Measurements from ENCODE around the gene DNAJC15. TPM values are rescaled to one million over a fixed set of nuclear protein-coding genes. Genes with fewer than 3 reads are reported as not detected.

DNAJC15 gene
- total and polyA plus RNA-seq, 2 experiments from 2014 or later, result 25.9 to 70.5 TPM

DNA sequence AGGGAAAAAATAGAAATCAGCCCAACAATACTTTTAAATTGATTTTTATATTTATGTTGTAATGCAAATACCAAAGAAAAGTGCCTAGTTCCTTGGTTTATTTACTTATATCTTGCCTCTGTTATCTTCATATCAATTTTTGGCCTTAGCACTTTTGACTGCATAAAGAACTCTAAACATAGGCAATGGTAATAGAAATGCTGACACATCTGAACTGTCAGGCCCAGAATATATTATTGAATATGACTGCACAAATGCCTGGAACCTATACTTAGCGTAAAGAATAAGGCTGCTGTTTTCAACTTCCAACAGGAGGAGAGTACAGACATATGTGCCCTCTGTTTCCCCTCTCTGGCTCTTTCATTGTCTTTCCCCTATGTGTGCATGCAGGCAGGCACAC, 91.1 kb downstream of the DNAJC15 start:
- H3K4me1 ChIP-seq (ENCODE audit: insufficient read depth), result no peaks in the 10 kb centered on the region
- TF ChIP-seq EZH2phosphoT487 (IDR thresholded peaks at IDR 0.05; ENCODE audit: insufficient read depth, low read depth) (no peak), EZH2 (IDR thresholded peaks at IDR 0.05; ENCODE audit: insufficient read depth, poor library complexity, severe bottlenecking) (no peak)
- H3K27me3 ChIP-seq (replicated peaks; ENCODE audit: insufficient read depth), result no peaks in the 10 kb centered on the region
- 0 out of 2 replicates have a peak, but pooled peaks cover 8% of the 10 kb centered on the region for H3F3A ChIP-seq (ENCODE audit: insufficient read depth)
- no peaks in the 10 kb centered on the region for H4K20me1 ChIP-seq (ENCODE audit: insufficient read depth)
- no peak for DNase-seq
- H3K9me2 ChIP-seq (ENCODE audit: insufficient read depth), result no peaks in the 10 kb centered on the region
- H3K36me3 ChIP-seq (ENCODE audit: low read depth), result no peaks in the 10 kb centered on the region
- H3K9ac ChIP-seq, result no peak overlapping the region
- H3K4me2 ChIP-seq (ENCODE audit: unreplicated experiment), result no peak overlapping the region
- in situ Hi-C loops (cut with MboI), result no loop called here
- H3K9me3 ChIP-seq (ENCODE audit: low read depth), result no peaks in the 10 kb centered on the region
- no peak overlapping the region for H3K4me3 ChIP-seq
- no peak overlapping the region for H2AFZ ChIP-seq
- WGBS, 2 experiments (ENCODE audit: low coverage in 1 of 2, low lambda C conversion rate in 2 of 2, missing lambda C conversion rate in 2 of 2), result 96 to 97% methylated on average over 1 of the region's 1 CpG
- H3K79me2 ChIP-seq (ENCODE audit: insufficient read depth), result no peaks in the 10 kb centered on the region
- no peak overlapping the region for H3K27ac ChIP-seq

DNA sequence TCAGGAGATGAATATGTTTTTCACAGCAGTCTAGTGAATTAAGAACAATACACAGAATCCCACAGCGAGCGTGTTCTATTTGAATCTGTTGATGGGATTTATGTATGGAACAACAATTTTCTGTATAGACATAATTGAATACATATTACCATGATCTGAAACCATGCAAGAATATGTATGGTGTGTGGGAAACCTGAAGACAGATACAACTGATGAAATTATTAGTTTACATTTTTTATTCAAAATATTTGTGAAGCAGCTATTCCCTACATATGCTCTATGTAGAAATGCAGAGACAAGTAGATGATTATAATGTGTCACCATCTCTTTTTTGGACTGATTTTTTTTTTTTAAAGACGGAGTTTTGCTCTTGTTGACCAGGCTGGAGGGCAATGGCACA, 91.8 kb downstream of the DNAJC15 start:
- Histone ChIP-seq H3K9ac (no peak overlapping the region), H3K4me3 (no peak overlapping the region), H3K79me2 (ENCODE audit: insufficient read depth) (no peaks in the 10 kb centered on the region), H3K4me1 (ENCODE audit: insufficient read depth) (no peaks in the 10 kb centered on the region), H3K27me3 (replicated peaks; ENCODE audit: insufficient read depth) (no peaks in the 10 kb centered on the region), H3K27ac (no peak overlapping the region), H3K4me2 (ENCODE audit: unreplicated experiment) (no peak overlapping the region), H3F3A (ENCODE audit: insufficient read depth) (0 out of 2 replicates have a peak, but pooled peaks cover 8% of the 10 kb centered on the region), H4K20me1 (ENCODE audit: insufficient read depth) (no peaks in the 10 kb centered on the region), H3K36me3 (ENCODE audit: low read depth) (no peaks in the 10 kb centered on the region), H3K9me2 (ENCODE audit: insufficient read depth) (no peaks in the 10 kb centered on the region), H2AFZ (no peak overlapping the region), H3K9me3 (ENCODE audit: low read depth) (no peaks in the 10 kb centered on the region)
- TF ChIP-seq EZH2phosphoT487 (IDR thresholded peaks at IDR 0.05; ENCODE audit: insufficient read depth, low read depth) (no peak), EZH2 (IDR thresholded peaks at IDR 0.05; ENCODE audit: insufficient read depth, poor library complexity, severe bottlenecking) (no peak)
- DNase-seq, result no peak
- in situ Hi-C loops (cut with MboI), result no loop called here
- WGBS, 2 experiments (ENCODE audit: low coverage in 1 of 2, low lambda C conversion rate in 2 of 2, missing lambda C conversion rate in 2 of 2), result 63 to 65% methylated on average over 3 of the region's 3 CpGs

DNA sequence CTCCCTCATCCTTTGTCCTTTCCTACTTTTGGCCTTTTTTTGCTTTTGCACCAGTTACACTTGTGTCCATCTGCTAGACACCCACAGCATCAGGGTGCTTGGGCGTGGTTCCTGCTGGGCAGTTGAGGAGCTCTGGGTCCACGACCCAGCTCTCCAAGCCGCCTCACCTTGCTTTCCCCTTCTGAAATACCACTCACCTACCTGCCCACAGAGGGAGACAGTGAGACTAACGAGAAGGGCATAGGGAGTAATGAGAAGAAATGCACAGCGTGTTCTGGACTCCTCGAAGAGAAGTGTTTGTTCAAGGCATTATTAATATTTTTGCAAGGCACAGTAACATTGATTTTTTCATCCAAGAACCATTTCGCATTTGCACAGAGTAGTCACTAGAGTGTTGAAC, 92.9 kb downstream of the DNAJC15 start:
- TF ChIP-seq EZH2 (IDR thresholded peaks at IDR 0.05; ENCODE audit: insufficient read depth, poor library complexity, severe bottlenecking), result no peak
- no peak for TF ChIP-seq EZH2phosphoT487 (IDR thresholded peaks at IDR 0.05; ENCODE audit: insufficient read depth, low read depth)
- in situ Hi-C loops (cut with MboI), result no loop called here
- Histone ChIP-seq H3K4me3 (no peak overlapping the region), H3K9ac (no peak overlapping the region), H2AFZ (no peak overlapping the region), H3K36me3 (ENCODE audit: low read depth) (no peaks in the 10 kb centered on the region), H3K9me2 (ENCODE audit: insufficient read depth) (no peaks in the 10 kb centered on the region), H4K20me1 (ENCODE audit: insufficient read depth) (no peaks in the 10 kb centered on the region), H3K27me3 (replicated peaks; ENCODE audit: insufficient read depth) (no peaks in the 10 kb centered on the region), H3K9me3 (ENCODE audit: low read depth) (no peaks in the 10 kb centered on the region), H3K4me1 (ENCODE audit: insufficient read depth) (no peaks in the 10 kb centered on the region), H3F3A (ENCODE audit: insufficient read depth) (0 out of 2 replicates have a peak, but pooled peaks cover 8% of the 10 kb centered on the region), H3K4me2 (ENCODE audit: unreplicated experiment) (no peak overlapping the region), H3K79me2 (ENCODE audit: insufficient read depth) (no peaks in the 10 kb centered on the region), H3K27ac (no peak overlapping the region)
- no peak for DNase-seq
- 89% methylated on average over 7 of the region's 7 CpGs for WGBS, 2 experiments (ENCODE audit: low coverage in 1 of 2, low lambda C conversion rate in 2 of 2, missing lambda C conversion rate in 2 of 2)

DNA sequence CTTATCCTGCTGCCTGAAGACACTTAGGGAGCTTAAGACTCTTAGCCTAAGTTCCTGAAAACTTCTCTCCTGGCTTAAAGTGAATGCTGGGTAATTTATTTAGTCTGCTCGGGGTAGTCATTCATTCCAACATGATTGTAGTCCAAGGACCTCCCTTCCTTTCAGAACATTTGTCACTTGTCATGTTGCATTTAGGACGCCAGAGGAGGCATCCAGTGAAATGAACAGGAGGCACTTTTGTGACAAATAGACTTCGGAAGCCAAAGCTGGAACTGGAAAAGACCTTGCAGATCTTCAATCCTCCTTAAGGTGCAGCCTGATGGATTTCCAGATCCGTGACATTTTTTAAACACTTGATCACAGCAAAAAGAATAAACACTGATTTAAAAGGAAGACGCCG, 95.1 kb downstream of the DNAJC15 start:
- Histone ChIP-seq H2AFZ (no peak overlapping the region), H3K9ac (no peak overlapping the region), H3K36me3 (ENCODE audit: low read depth) (no peaks in the 10 kb centered on the region), H3K4me1 (ENCODE audit: insufficient read depth) (no peaks in the 10 kb centered on the region), H3K27ac (no peak overlapping the region), H3F3A (ENCODE audit: insufficient read depth) (0 out of 2 replicates have a peak, but pooled peaks cover 2% of the 10 kb centered on the region), H3K9me3 (ENCODE audit: low read depth) (no peaks in the 10 kb centered on the region), H3K4me2 (ENCODE audit: unreplicated experiment) (no peak overlapping the region), H3K9me2 (ENCODE audit: insufficient read depth) (no peaks in the 10 kb centered on the region), H3K4me3 (no peak overlapping the region), H4K20me1 (ENCODE audit: insufficient read depth) (no peaks in the 10 kb centered on the region), H3K79me2 (ENCODE audit: insufficient read depth) (no peaks in the 10 kb centered on the region), H3K27me3 (replicated peaks; ENCODE audit: insufficient read depth) (no peaks in the 10 kb centered on the region)
- WGBS, 2 experiments (ENCODE audit: low coverage in 1 of 2, low lambda C conversion rate in 2 of 2, missing lambda C conversion rate in 2 of 2), result 55 to 58% methylated on average over 6 of the region's 6 CpGs
- TF ChIP-seq EZH2phosphoT487 (IDR thresholded peaks at IDR 0.05; ENCODE audit: insufficient read depth, low read depth) (no peak), EZH2 (IDR thresholded peaks at IDR 0.05; ENCODE audit: insufficient read depth, poor library complexity, severe bottlenecking) (no peak)
- in situ Hi-C loops (cut with MboI), result no loop called here
- DNase-seq, result no peak

DNA sequence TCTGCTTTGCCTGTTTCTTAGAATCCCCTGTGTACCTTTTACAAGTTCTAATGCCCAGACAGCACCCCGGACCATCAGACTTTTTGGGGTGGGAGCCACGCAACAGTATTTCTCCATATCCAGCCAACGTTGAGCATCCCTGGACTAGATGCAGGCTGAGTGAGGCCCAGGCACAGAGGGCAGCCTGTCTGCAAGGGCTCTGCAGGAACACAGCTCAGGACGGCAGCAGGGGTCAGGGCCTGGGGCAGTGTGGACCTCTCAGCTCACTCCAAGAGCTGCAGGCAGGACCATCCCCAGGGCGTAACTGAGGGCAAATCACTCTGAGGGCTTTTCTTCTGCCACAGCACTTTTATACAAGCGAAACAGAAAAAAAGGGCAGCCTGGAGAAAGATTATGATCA, 95.8 kb downstream of the DNAJC15 start:
- H3K9me2 ChIP-seq (ENCODE audit: insufficient read depth), result no peaks in the 10 kb centered on the region
- no peaks in the 10 kb centered on the region for H3K79me2 ChIP-seq (ENCODE audit: insufficient read depth)
- 74% methylated on average over 6 of the region's 6 CpGs for WGBS, 2 experiments (ENCODE audit: low coverage in 1 of 2, low lambda C conversion rate in 2 of 2, missing lambda C conversion rate in 2 of 2)
- H2AFZ ChIP-seq, result no peak overlapping the region
- H3F3A ChIP-seq (ENCODE audit: insufficient read depth), result no peaks in the 10 kb centered on the region
- H4K20me1 ChIP-seq (ENCODE audit: insufficient read depth), result no peaks in the 10 kb centered on the region
- H3K4me2 ChIP-seq (ENCODE audit: unreplicated experiment), result no peak overlapping the region
- in situ Hi-C loops (cut with MboI), result no loop called here
- no peak overlapping the region for H3K27ac ChIP-seq
- no peaks in the 10 kb centered on the region for H3K4me1 ChIP-seq (ENCODE audit: insufficient read depth)
- H3K9me3 ChIP-seq (ENCODE audit: low read depth), result no peaks in the 10 kb centered on the region
- no peak for DNase-seq
- H3K4me3 ChIP-seq, result no peak overlapping the region
- no peak overlapping the region for H3K9ac ChIP-seq
- no peaks in the 10 kb centered on the region for H3K36me3 ChIP-seq (ENCODE audit: low read depth)
- no peak for TF ChIP-seq EZH2 (IDR thresholded peaks at IDR 0.05; ENCODE audit: insufficient read depth, poor library complexity, severe bottlenecking)
- no peak for TF ChIP-seq EZH2phosphoT487 (IDR thresholded peaks at IDR 0.05; ENCODE audit: insufficient read depth, low read depth)
- H3K27me3 ChIP-seq (replicated peaks; ENCODE audit: insufficient read depth), result no peaks in the 10 kb centered on the region

All from GM23248 (cell line).